ENCODE measurements around the gene SSRP1. TPM values are rescaled to one million over a fixed set of nuclear protein-coding genes. Genes with fewer than 3 reads are reported as not detected.

Gene SSRP1
- total and polyA plus RNA-seq, 2 experiments from 2014 or later: 205 to 216 TPM

DNA sequence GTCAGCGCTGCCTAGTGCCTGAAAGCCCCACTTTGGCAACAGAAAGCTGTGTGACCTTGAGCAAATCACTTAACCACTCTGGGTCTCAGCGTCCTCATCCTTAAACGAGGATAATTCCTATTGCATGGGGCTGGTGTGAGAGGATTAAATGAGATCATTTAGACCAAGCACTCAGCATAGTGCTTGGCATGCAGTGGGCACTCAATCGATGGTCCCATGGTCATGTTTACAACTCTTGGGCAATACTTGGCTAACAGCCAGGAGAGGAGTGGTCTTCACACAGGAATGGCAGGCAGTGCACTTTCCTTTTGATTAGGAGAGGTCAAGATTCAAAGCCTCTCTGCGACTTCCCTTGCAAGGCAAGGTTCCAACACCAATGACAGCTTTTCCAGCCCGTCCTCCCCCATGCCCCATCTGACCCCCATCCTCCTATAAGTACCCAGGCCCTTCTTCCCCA lies 25.0 kb downstream of the SSRP1 start:
- Mint-ChIP-seq H3K4me1 (peaks cover 49% of the 10 kb centered on the region), H3K27ac (peak overlapping the region; percentile 75; the same call in 1 of the 2 replicates), H3K36me3 (ENCODE audit: low read depth) (peaks cover 56% of the 10 kb centered on the region), H3K27me3 (ENCODE audit: insufficient read depth, low read depth, poor library complexity) (peaks cover 11% of the 10 kb centered on the region), H3K9me3 (no peaks in the 10 kb centered on the region; the same call in 2 of the 3 replicates), H3K4me3 (peak overlapping the region; percentile 70)
- Histone ChIP-seq H4K20me1 (replicated peaks; ENCODE audit: insufficient read depth) (peaks cover 26% of the 10 kb centered on the region), H2AFZ (no peak overlapping the region), H3K79me2 (replicated peaks; ENCODE audit: insufficient read depth) (peaks cover 40% of the 10 kb centered on the region), H3K27ac (ENCODE audit: low read depth) (0 out of 2 replicates have a peak overlapping the region, but pooled peaks have one; percentile 45), H3K36me3 (ENCODE audit: insufficient read depth) (peaks cover 16% of the 10 kb centered on the region), H3K4me2 (peak overlapping the region; percentile 88), H3K9me2 (ENCODE audit: insufficient read depth) (no peaks in the 10 kb centered on the region), H3K27me3 (ENCODE audit: insufficient read depth) (no peaks in the 10 kb centered on the region), H3K4me1 (ENCODE audit: insufficient read depth) (peaks cover 24% of the 10 kb centered on the region), H3F3A (replicated peaks; ENCODE audit: low read depth) (peaks cover 16% of the 10 kb centered on the region), H3K4me3 (peak overlapping the region; percentile 63)
- TF ChIP-seq STAT1 (IDR thresholded peaks at IDR 0.05; ENCODE audit: unreplicated experiment) (no peak), EZH2phosphoT487 (IDR thresholded peaks at IDR 0.05; ENCODE audit: unreplicated experiment) (no peak), NANOG (IDR thresholded peaks at IDR 0.05; ENCODE audit: borderline replicate concordance) (no peak), ZNF331 (CRISPR knock-in tag; IDR thresholded peaks at IDR 0.05; ENCODE audit: low read depth) (no peak), EZH2 (IDR thresholded peaks at IDR 0.05; ENCODE audit: low read depth, unreplicated experiment) (no peak), POLR2AphosphoS5 (IDR thresholded peaks at IDR 0.05; ENCODE audit: low read depth) (no peak), CREB1 (CRISPR knock-in tag; IDR thresholded peaks at IDR 0.05; ENCODE audit: low read depth) (no peak), ZNF114 (CRISPR knock-in tag; IDR thresholded peaks at IDR 0.05) (no peak), JUNB (IDR thresholded peaks at IDR 0.05; ENCODE audit: unreplicated experiment) (no peak)
- TF ChIP-seq, protein P1, sequence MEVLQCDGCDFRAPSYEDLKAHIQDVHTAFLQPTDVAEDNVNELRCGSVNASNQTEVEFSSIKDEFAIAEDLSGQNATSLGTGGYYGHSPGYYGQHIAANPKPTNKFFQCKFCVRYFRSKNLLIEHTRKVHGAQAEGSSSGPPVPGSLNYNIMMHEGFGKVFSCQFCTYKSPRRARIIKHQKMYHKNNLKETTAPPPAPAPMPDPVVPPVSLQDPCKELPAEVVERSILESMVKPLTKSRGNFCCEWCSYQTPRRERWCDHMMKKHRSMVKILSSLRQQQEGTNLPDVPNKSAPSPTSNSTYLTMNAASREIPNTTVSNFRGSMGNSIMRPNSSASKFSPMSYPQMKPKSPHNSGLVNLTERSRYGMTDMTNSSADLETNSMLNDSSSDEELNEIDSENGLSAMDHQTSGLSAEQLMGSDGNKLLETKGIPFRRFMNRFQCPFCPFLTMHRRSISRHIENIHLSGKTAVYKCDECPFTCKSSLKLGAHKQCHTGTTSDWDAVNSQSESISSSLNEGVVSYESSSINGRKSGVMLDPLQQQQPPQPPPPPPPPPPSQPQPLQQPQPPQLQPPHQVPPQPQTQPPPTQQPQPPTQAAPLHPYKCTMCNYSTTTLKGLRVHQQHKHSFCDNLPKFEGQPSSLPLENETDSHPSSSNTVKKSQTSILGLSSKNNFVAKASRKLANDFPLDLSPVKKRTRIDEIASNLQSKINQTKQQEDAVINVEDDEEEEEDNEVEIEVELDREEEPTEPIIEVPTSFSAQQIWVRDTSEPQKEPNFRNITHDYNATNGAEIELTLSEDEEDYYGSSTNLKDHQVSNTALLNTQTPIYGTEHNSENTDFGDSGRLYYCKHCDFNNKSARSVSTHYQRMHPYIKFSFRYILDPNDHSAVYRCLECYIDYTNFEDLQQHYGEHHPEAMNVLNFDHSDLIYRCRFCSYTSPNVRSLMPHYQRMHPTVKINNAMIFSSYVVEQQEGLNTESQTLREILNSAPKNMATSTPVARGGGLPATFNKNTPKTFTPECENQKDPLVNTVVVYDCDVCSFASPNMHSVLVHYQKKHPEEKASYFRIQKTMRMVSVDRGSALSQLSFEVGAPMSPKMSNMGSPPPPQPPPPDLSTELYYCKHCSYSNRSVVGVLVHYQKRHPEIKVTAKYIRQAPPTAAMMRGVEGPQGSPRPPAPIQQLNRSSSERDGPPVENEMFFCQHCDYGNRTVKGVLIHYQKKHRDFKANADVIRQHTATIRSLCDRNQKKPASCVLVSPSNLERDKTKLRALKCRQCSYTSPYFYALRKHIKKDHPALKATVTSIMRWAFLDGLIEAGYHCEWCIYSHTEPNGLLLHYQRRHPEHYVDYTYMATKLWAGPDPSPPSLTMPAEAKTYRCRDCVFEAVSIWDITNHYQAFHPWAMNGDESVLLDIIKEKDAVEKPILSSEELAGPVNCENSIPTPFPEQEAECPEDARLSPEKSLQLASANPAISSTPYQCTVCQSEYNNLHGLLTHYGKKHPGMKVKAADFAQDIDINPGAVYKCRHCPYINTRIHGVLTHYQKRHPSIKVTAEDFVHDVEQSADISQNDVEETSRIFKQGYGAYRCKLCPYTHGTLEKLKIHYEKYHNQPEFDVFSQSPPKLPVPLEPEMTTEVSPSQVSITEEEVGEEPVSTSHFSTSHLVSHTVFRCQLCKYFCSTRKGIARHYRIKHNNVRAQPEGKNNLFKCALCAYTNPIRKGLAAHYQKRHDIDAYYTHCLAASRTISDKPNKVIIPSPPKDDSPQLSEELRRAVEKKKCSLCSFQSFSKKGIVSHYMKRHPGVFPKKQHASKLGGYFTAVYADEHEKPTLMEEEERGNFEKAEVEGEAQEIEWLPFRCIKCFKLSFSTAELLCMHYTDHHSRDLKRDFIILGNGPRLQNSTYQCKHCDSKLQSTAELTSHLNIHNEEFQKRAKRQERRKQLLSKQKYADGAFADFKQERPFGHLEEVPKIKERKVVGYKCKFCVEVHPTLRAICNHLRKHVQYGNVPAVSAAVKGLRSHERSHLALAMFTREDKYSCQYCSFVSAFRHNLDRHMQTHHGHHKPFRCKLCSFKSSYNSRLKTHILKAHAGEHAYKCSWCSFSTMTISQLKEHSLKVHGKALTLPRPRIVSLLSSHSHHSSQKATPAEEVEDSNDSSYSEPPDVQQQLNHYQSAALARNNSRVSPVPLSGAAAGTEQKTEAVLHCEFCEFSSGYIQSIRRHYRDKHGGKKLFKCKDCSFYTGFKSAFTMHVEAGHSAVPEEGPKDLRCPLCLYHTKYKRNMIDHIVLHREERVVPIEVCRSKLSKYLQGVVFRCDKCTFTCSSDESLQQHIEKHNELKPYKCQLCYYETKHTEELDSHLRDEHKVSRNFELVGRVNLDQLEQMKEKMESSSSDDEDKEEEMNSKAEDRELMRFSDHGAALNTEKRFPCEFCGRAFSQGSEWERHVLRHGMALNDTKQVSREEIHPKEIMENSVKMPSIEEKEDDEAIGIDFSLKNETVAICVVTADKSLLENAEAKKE (CRISPR knock-in tag; IDR thresholded peaks at IDR 0.05): no peak
- TF ChIP-seq, protein P2, sequence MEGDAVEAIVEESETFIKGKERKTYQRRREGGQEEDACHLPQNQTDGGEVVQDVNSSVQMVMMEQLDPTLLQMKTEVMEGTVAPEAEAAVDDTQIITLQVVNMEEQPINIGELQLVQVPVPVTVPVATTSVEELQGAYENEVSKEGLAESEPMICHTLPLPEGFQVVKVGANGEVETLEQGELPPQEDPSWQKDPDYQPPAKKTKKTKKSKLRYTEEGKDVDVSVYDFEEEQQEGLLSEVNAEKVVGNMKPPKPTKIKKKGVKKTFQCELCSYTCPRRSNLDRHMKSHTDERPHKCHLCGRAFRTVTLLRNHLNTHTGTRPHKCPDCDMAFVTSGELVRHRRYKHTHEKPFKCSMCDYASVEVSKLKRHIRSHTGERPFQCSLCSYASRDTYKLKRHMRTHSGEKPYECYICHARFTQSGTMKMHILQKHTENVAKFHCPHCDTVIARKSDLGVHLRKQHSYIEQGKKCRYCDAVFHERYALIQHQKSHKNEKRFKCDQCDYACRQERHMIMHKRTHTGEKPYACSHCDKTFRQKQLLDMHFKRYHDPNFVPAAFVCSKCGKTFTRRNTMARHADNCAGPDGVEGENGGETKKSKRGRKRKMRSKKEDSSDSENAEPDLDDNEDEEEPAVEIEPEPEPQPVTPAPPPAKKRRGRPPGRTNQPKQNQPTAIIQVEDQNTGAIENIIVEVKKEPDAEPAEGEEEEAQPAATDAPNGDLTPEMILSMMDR (conservative IDR thresholded peaks at IDR 0.05; ENCODE audit: low read depth in 2 of 2): no peak
- TF ChIP-seq, protein P3, sequence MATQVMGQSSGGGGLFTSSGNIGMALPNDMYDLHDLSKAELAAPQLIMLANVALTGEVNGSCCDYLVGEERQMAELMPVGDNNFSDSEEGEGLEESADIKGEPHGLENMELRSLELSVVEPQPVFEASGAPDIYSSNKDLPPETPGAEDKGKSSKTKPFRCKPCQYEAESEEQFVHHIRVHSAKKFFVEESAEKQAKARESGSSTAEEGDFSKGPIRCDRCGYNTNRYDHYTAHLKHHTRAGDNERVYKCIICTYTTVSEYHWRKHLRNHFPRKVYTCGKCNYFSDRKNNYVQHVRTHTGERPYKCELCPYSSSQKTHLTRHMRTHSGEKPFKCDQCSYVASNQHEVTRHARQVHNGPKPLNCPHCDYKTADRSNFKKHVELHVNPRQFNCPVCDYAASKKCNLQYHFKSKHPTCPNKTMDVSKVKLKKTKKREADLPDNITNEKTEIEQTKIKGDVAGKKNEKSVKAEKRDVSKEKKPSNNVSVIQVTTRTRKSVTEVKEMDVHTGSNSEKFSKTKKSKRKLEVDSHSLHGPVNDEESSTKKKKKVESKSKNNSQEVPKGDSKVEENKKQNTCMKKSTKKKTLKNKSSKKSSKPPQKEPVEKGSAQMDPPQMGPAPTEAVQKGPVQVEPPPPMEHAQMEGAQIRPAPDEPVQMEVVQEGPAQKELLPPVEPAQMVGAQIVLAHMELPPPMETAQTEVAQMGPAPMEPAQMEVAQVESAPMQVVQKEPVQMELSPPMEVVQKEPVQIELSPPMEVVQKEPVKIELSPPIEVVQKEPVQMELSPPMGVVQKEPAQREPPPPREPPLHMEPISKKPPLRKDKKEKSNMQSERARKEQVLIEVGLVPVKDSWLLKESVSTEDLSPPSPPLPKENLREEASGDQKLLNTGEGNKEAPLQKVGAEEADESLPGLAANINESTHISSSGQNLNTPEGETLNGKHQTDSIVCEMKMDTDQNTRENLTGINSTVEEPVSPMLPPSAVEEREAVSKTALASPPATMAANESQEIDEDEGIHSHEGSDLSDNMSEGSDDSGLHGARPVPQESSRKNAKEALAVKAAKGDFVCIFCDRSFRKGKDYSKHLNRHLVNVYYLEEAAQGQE (IDR thresholded peaks at IDR 0.05; ENCODE audit: unreplicated experiment): no peak
- TF ChIP-seq, protein P4, sequence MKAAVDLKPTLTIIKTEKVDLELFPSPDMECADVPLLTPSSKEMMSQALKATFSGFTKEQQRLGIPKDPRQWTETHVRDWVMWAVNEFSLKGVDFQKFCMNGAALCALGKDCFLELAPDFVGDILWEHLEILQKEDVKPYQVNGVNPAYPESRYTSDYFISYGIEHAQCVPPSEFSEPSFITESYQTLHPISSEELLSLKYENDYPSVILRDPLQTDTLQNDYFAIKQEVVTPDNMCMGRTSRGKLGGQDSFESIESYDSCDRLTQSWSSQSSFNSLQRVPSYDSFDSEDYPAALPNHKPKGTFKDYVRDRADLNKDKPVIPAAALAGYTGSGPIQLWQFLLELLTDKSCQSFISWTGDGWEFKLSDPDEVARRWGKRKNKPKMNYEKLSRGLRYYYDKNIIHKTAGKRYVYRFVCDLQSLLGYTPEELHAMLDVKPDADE (IDR thresholded peaks at IDR 0.05): no peak
- no peak for DNase-seq (ENCODE audit: low spot score)
- no peak for ATAC-seq
